GM19438 (cell line): ENCODE data around the gene SLC7A5.
"Not testable (repeated sequence)": the region's sequence is repeated elsewhere in the genome, so short reads cannot be mapped to it uniquely, and the experiment has no call there.

ENCODE experiments used
- ATAC-seq: cut with Tn5 transposase; IDR thresholded peaks from one replicate; pipeline ENCODE4 v1.9.1; 2021; ENCODE audit warnings: low read depth; ENCODE audit not compliant: unreplicated experiment

Gene SLC7A5

GRCh38 chr16:87803385-87803784 is 65.9 kb downstream of the SLC7A5 start:
- no peak for ATAC-seq

GRCh38 chr16:87802670-87803069 is 66.6 kb downstream of the SLC7A5 start:
- ATAC-seq, result no peak

GRCh38 chr16:87801679-87802259 is 67.5 kb downstream of the SLC7A5 start:
- no peak for ATAC-seq

GRCh38 chr16:87800497-87800896 is 68.8 kb downstream of the SLC7A5 start:
- ATAC-seq, result no peak

- no peak for ATAC-seq
Observed at GRCh38 chr16:87795336-87795735, 74.0 kb downstream of the SLC7A5 start.

GRCh38 chr16:87794485-87795078 is 74.7 kb downstream of the SLC7A5 start:
- ATAC-seq, result no peak

GRCh38 chr16:87792205-87792565 is 77.1 kb downstream of the SLC7A5 start:
- ATAC-seq, result no peak

GRCh38 chr16:87791295-87792204 is 77.8 kb downstream of the SLC7A5 start:
- ATAC-seq, result no peak

GRCh38 chr16:87790292-87791100 is 78.8 kb downstream of the SLC7A5 start:
- no peak for ATAC-seq

GRCh38 chr16:87789437-87790291 is 79.6 kb downstream of the SLC7A5 start:
- no peak for ATAC-seq

GRCh38 chr16:87788730-87789436 is 80.4 kb downstream of the SLC7A5 start:
- not testable (repeated sequence) for ATAC-seq

- not testable (repeated sequence) for ATAC-seq
Observed at GRCh38 chr16:87787451-87788091, 81.7 kb downstream of the SLC7A5 start.

GRCh38 chr16:87784812-87785211 is 84.5 kb downstream of the SLC7A5 start:
- no peak for ATAC-seq

- no peak for ATAC-seq
Observed at GRCh38 chr16:87782033-87782432, 87.3 kb downstream of the SLC7A5 start.

- no peak for ATAC-seq
Observed at GRCh38 chr16:87780385-87780989, 88.8 kb downstream of the SLC7A5 start.
